Astrocyte of the cerebellum (primary cell): ENCODE results near the gene PFDN6.
"Not testable (repeated sequence)": the region's sequence is repeated elsewhere in the genome, so short reads cannot be mapped to it uniquely, and the experiment has no call there.

Experiments used
- DNase-seq: peaks from one replicate; pipeline ENCODE4 v3.0.0-alpha.2; 2011; ENCODE audit warnings: low read depth
- H3K4me3 ChIP-seq: 2 replicates; pipeline ENCODE4 v1.5.1; 2011; ENCODE audit warnings: mild to moderate bottlenecking, low read depth, low read length, moderate library complexity
- in situ Hi-C: cut with HindIII; loops from 2 replicates; pipeline ENCODE4 v1.10.0; 2017; ENCODE audit warnings: low sequenced_read_pairs
- TF ChIP-seq, protein P1 (sequence below): IDR thresholded peaks from 2 replicates; pipeline ENCODE4 v1.5.1; 2012; ENCODE audit warnings: low read length, low read depth, moderate library complexity, mild to moderate bottlenecking; ENCODE audit errors: missing control alignments

The PFDN6 gene

DNA sequence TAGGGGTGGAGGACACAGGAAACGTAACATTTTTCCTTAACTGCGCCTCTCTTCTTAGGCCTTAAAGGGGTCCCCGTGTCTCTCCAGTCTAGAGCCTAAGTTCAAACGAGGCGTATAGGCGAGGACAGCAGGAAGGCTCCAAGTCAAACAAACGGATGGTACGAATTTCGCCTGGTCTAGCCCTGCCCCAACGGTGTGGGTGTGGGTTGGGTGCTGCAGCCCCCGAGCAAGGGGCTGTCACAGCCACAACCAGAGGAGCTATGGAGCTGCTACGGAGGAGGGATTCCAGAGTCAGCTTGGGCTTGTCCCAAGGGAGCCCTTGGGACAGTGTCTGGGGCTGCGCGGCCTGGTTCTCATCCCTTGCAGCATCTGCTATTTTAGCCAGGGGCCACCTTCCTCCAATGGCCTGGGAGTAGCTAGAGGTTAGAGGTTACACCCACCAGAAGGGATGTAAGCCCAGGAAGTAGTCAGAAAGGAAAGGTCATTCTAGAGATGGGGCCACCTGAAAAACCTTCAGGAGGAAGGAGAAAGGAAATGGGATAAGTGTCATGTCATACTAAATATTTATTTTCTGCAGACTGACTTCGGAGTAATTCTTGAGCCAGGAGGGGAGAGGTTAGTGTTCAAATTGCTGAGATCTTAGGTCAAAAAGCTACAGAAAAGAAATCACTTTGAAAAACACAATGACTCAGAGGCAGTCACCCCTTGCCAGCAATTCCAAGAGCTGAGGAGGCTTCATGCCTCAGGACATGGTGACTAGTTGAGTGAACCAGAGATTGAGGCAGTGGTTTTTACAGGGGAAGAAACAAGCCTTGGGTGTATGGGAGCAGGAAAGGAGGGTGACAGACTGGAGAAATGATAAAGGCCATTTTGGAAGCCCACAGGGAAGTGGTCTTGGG, 39.4 kb upstream of the PFDN6 start:
- H3K4me3 ChIP-seq, result peak overlapping the region; percentile 45
- TF ChIP-seq, protein P1, sequence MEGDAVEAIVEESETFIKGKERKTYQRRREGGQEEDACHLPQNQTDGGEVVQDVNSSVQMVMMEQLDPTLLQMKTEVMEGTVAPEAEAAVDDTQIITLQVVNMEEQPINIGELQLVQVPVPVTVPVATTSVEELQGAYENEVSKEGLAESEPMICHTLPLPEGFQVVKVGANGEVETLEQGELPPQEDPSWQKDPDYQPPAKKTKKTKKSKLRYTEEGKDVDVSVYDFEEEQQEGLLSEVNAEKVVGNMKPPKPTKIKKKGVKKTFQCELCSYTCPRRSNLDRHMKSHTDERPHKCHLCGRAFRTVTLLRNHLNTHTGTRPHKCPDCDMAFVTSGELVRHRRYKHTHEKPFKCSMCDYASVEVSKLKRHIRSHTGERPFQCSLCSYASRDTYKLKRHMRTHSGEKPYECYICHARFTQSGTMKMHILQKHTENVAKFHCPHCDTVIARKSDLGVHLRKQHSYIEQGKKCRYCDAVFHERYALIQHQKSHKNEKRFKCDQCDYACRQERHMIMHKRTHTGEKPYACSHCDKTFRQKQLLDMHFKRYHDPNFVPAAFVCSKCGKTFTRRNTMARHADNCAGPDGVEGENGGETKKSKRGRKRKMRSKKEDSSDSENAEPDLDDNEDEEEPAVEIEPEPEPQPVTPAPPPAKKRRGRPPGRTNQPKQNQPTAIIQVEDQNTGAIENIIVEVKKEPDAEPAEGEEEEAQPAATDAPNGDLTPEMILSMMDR, result no peak
- in situ Hi-C loops, result no loop called here
- peak; percentile 41 for DNase-seq

DNA sequence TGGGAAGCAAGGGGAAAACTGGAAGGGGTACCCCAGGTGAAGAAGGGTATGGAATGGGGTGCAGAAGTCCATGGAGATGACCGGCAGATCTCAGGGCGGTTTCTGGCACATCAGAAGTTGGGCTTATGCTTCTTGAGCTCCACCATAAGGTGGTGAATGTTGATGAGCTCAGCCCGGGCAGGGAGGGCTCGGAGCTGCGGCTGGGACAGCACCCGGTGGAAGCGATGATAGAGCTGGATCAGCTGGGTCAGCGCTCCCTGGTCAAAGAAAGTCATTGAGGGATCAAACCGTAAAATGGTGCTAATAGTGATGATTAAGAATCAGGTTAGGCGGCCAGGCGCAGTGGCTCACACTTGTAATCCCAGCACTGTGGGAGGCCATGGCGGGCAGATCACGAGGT, 38.7 kb upstream of the PFDN6 start:
- in situ Hi-C loops, result no loop called here
- no peak for DNase-seq
- H3K4me3 ChIP-seq, result no peak overlapping the region
- TF ChIP-seq, protein P1, result no peak

DNA sequence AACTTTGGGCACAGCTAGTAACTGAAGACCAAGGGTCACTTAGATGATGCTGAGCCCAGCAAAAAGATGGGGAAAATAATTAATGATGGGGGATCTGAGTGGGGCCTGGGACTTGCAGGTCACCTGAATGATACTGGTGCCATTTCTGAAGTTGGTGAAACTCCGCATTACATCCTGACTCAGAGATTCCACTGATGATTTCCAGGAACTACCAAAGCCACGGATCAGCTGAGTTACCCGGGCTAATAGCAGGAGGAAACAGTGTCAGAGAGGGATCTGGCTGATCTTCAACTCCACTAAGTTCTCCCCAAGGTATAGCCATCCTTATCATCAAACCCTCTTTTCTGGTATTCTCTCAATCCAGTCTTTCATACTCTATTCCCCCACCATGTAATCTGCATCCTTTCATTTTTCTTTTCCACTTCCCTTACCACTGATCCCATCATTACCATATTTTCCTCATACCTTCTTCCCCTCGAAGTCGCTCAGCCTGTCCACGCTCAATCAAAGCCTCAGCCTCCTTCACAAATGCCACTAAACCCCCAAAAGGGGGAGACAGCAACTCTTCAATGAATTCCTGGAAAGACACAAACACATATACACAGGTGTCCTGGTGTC, 37.9 kb upstream of the PFDN6 start:
- TF ChIP-seq, protein P1, result no peak
- no peak for DNase-seq
- in situ Hi-C loops, result no loop called here
- no peak overlapping the region for H3K4me3 ChIP-seq

DNA sequence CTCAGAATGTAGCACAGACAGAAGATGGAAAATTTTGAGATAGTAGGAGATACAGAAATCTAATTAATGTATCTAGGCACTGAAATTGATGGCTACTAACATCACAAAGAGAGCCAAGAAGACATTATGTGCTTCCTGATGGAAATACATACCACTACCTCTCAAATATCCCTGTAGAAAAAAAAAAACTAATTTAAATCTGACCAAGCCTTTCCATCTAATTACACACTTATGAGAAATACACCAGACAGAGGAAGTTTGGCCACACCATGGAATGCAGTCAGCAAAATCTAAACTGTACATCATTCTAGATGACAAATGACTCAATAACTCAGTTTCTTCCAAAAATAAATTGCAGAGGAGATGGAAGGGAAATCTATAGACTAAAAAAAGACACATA, 36.6 kb upstream of the PFDN6 start:
- in situ Hi-C loops, result no loop called here
- TF ChIP-seq, protein P1, result no peak

DNA sequence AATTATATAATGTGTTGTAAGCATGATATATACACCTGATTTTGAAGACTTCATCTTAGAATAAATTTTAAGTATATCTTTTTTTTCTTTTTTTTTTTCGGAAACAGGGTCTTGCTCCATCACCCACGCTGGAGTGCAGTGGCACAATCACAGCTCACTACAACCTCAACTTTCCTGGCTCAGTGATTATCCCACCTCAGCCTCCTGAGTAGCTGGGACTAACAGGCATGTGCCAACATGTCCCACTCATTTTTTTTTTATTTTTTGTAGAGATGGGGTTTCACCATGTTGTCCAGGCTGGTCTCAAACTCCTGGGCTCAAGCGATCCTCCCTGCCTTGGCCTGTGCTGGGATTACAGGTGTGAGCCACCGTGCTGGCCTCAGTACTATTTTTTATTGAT, 34.8 kb upstream of the PFDN6 start:
- DNase-seq, result no peak
- in situ Hi-C loops, result no loop called here
- H3K4me3 ChIP-seq, result no peak overlapping the region
- TF ChIP-seq, protein P1, result no peak

More for the DNA sequence above, 36.6 kb upstream of the PFDN6 start:
- DNase-seq, result no peak
- no peak overlapping the region for H3K4me3 ChIP-seq

DNA sequence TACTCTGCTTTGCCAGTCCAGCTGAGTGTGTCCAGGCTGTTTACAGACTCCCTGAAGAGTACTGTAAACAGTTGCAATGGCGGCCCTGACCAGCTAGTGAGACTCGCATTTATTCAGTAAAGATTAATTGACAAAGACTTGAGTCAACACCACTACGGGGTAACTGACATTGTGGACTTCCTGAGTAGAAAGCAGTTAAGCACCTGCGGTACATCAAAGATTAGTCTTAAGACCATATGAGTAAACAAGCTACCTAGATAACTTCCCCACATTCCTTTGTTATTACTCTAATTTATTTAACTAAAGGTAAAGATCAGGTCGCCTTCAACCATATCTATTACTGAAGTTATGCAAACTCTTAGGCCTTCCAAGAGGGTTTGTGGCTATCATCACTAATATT, 30.4 kb upstream of the PFDN6 start:
- DNase-seq, result no peak
- in situ Hi-C loops, result no loop called here
- H3K4me3 ChIP-seq, result no peak overlapping the region
- TF ChIP-seq, protein P1, result no peak

DNA sequence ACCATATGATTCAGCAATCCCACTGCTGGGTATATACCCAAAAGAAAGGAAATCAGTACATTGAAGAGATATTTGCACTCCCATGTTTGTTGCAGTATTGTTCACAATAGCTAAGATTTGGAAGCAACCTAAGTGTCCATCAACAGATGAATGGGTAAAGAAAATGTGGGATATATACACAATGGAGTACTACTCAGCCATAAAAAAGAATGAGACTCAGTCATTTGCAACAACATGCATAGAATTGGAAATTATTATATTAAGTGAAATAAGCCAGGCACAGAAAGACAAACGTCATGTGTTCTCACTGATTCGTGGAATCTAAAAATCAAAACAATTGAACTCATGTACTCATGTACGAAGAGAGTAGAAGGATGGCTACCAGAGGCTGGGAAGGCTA, 26.9 kb upstream of the PFDN6 start:
- in situ Hi-C loops, H3K4me3 ChIP-seq, DNase-seq: not testable (repeated sequence)
